GM19240 (cell line): ENCODE data around the gene CCHCR1.

Source experiments
- DNase-seq: peaks from one replicate; pipeline ENCODE4 v3.0.0; 2011; ENCODE audit warnings: low spot score; ENCODE audit not compliant: insufficient read length

CCHCR1 gene

GRCh38 chr6:31110825-31111582 lies 46.6 kb downstream of the CCHCR1 start:
- no peak for DNase-seq

- DNase-seq = no peak
These were observed 50.5 kb downstream of the CCHCR1 start for GRCh38 chr6:31107052-31107451.

GRCh38 chr6:31103136-31103535 lies 54.5 kb downstream of the CCHCR1 start:
- no peak for DNase-seq

- no peak for DNase-seq
These were observed 59.1 kb downstream of the CCHCR1 start for GRCh38 chr6:31098449-31098938.

- no peak for DNase-seq
These were observed 60.9 kb downstream of the CCHCR1 start for GRCh38 chr6:31096656-31097055.

GRCh38 chr6:31096215-31096614 lies 61.4 kb downstream of the CCHCR1 start:
- no peak for DNase-seq

- DNase-seq = no peak
These were observed 63.2 kb downstream of the CCHCR1 start for GRCh38 chr6:31094389-31094881.

- DNase-seq = no peak
These were observed 64.7 kb downstream of the CCHCR1 start for GRCh38 chr6:31092769-31093505.
